ENCODE measurements around the gene GALNT6. TPM values are rescaled to one million over a fixed set of nuclear protein-coding genes. Genes with fewer than 3 reads are reported as not detected.
A peak's percentile ranks its signal among the peaks of the same experiment; 100 is the strongest.

GALNT6 gene
- total RNA-seq, 2 donors from 2014 or later, result 7.0 to 12.6 TPM

GRCh38 chr12:51386351-51386750 is 4.9 kb downstream of the GALNT6 start:
- H3K27me3 Mint-ChIP-seq, result no peaks in the 10 kb centered on the region

GRCh38 chr12:51383269-51383905 is 7.8 kb downstream of the GALNT6 start:
- Mint-ChIP-seq H3K27me3 (no peaks in the 10 kb centered on the region), H3K27ac (no peak overlapping the region), H3K4me3 (no peak overlapping the region), H3K4me1 (peaks cover 29% of the 10 kb centered on the region), H3K36me3 (ENCODE audit: low read depth) (peaks cover 10% of the 10 kb centered on the region)
- no peak for ATAC-seq
- DNase-seq, result no peak
- no peaks in the 10 kb centered on the region for H3K9me3 ChIP-seq (ENCODE audit: control insufficient read depth, low read length, poor library complexity, severe bottlenecking)

More at GRCh38 chr12:51386351-51386750, 4.9 kb downstream of the GALNT6 start:
- H3K9me3 ChIP-seq (ENCODE audit: control insufficient read depth, low read length, poor library complexity, severe bottlenecking), result no peaks in the 10 kb centered on the region
- no peak for ATAC-seq
- Mint-ChIP-seq H3K36me3 (ENCODE audit: low read depth) (peaks cover 10% of the 10 kb centered on the region), H3K27ac (peak overlapping the region; percentile 14), H3K4me1 (peaks cover 46% of the 10 kb centered on the region), H3K4me3 (no peak overlapping the region)
- no peak for DNase-seq

- H3K4me1 Mint-ChIP-seq, result peaks cover 29% of the 10 kb centered on the region
- H3K36me3 Mint-ChIP-seq (ENCODE audit: low read depth), result peaks cover 13% of the 10 kb centered on the region
- no peak for DNase-seq
- H3K4me3 Mint-ChIP-seq, result no peak overlapping the region
- no peak for ATAC-seq
- H3K27ac Mint-ChIP-seq, result peak overlapping the region; percentile 32
- no peaks in the 10 kb centered on the region for H3K27me3 Mint-ChIP-seq
- H3K9me3 ChIP-seq (ENCODE audit: control insufficient read depth, low read length, poor library complexity, severe bottlenecking), result no peaks in the 10 kb centered on the region
These were observed 9.0 kb downstream of the GALNT6 start for GRCh38 chr12:51382173-51382572.

- Mint-ChIP-seq H3K4me1 (peaks cover 27% of the 10 kb centered on the region), H3K27ac (peak overlapping the region; percentile 32), H3K4me3 (no peak overlapping the region), H3K27me3 (no peaks in the 10 kb centered on the region), H3K36me3 (ENCODE audit: low read depth) (peaks cover 13% of the 10 kb centered on the region)
- no peak for ATAC-seq
- H3K9me3 ChIP-seq (ENCODE audit: control insufficient read depth, low read length, poor library complexity, severe bottlenecking), result no peaks in the 10 kb centered on the region
- no peak for DNase-seq
These were observed 9.8 kb downstream of the GALNT6 start for GRCh38 chr12:51381226-51382079.

- ATAC-seq (no peak), DNase-seq (no peak)
- peaks cover 13% of the 10 kb centered on the region for H3K36me3 Mint-ChIP-seq (ENCODE audit: low read depth)
- H3K27ac Mint-ChIP-seq, result peak overlapping the region; percentile 32
- no peaks in the 10 kb centered on the region for H3K27me3 Mint-ChIP-seq
- H3K4me3 Mint-ChIP-seq, result no peak overlapping the region
- no peaks in the 10 kb centered on the region for H3K9me3 ChIP-seq (ENCODE audit: control insufficient read depth, low read length, poor library complexity, severe bottlenecking)
- H3K4me1 Mint-ChIP-seq, result peaks cover 28% of the 10 kb centered on the region
These were observed 11.6 kb downstream of the GALNT6 start for GRCh38 chr12:51379571-51379970.

- DNase-seq (no peak), ATAC-seq (no peak)
- Mint-ChIP-seq H3K27ac (no peak overlapping the region), H3K4me1 (peaks cover 22% of the 10 kb centered on the region), H3K36me3 (ENCODE audit: low read depth) (peaks cover 13% of the 10 kb centered on the region), H3K27me3 (no peaks in the 10 kb centered on the region), H3K4me3 (no peak overlapping the region)
- no peaks in the 10 kb centered on the region for H3K9me3 ChIP-seq (ENCODE audit: control insufficient read depth, low read length, poor library complexity, severe bottlenecking)
These were observed 12.5 kb downstream of the GALNT6 start for GRCh38 chr12:51378749-51379148.

GRCh38 chr12:51377099-51377984 is 13.9 kb downstream of the GALNT6 start:
- H3K36me3 Mint-ChIP-seq (ENCODE audit: low read depth), result peaks cover 9% of the 10 kb centered on the region
- H3K9me3 ChIP-seq (ENCODE audit: control insufficient read depth, low read length, poor library complexity, severe bottlenecking), result no peaks in the 10 kb centered on the region
- H3K27me3 Mint-ChIP-seq, result no peaks in the 10 kb centered on the region
- DNase-seq, result no peak
- H3K27ac Mint-ChIP-seq, result no peak overlapping the region
- H3K4me1 Mint-ChIP-seq, result peaks cover 19% of the 10 kb centered on the region
- ATAC-seq, result no peak
- no peak overlapping the region for H3K4me3 Mint-ChIP-seq

GRCh38 chr12:51374856-51375255 is 16.4 kb downstream of the GALNT6 start:
- Mint-ChIP-seq H3K36me3 (ENCODE audit: low read depth) (peaks cover 8% of the 10 kb centered on the region), H3K27me3 (no peaks in the 10 kb centered on the region), H3K27ac (peak overlapping the region; percentile 59), H3K4me3 (no peak overlapping the region), H3K4me1 (peaks cover 29% of the 10 kb centered on the region)
- ATAC-seq (no peak), DNase-seq (no peak)
- no peaks in the 10 kb centered on the region for H3K9me3 ChIP-seq (ENCODE audit: control insufficient read depth, low read length, poor library complexity, severe bottlenecking)

GRCh38 chr12:51374361-51374760 is 16.8 kb downstream of the GALNT6 start:
- Mint-ChIP-seq H3K4me1 (peaks cover 34% of the 10 kb centered on the region), H3K4me3 (no peak overlapping the region), H3K27me3 (no peaks in the 10 kb centered on the region), H3K36me3 (ENCODE audit: low read depth) (peaks cover 8% of the 10 kb centered on the region), H3K27ac (peak overlapping the region; percentile 41)
- ATAC-seq (no peak), DNase-seq (no peak)
- no peaks in the 10 kb centered on the region for H3K9me3 ChIP-seq (ENCODE audit: control insufficient read depth, low read length, poor library complexity, severe bottlenecking)

- H3K9me3 ChIP-seq (ENCODE audit: control insufficient read depth, low read length, poor library complexity, severe bottlenecking), result no peaks in the 10 kb centered on the region
- ATAC-seq, result no peak
- DNase-seq, result no peak
- H3K4me3 Mint-ChIP-seq, result no peak overlapping the region
- no peaks in the 10 kb centered on the region for H3K27me3 Mint-ChIP-seq
- H3K36me3 Mint-ChIP-seq (ENCODE audit: low read depth), result peaks cover 8% of the 10 kb centered on the region
- peaks cover 42% of the 10 kb centered on the region for H3K4me1 Mint-ChIP-seq
- H3K27ac Mint-ChIP-seq, result no peak overlapping the region
These were observed 18.0 kb downstream of the GALNT6 start for GRCh38 chr12:51373187-51373586.

- H3K9me3 ChIP-seq (ENCODE audit: control insufficient read depth, low read length, poor library complexity, severe bottlenecking), result no peaks in the 10 kb centered on the region
- Mint-ChIP-seq H3K27me3 (no peaks in the 10 kb centered on the region), H3K4me1 (peaks cover 36% of the 10 kb centered on the region), H3K4me3 (no peak overlapping the region), H3K36me3 (ENCODE audit: low read depth) (peaks cover 3% of the 10 kb centered on the region), H3K27ac (peak overlapping the region; percentile 93)
- ATAC-seq (no peak), DNase-seq (no peak)
These were observed 19.2 kb downstream of the GALNT6 start for GRCh38 chr12:51372021-51372420.

- H3K4me1 Mint-ChIP-seq, result peaks cover 36% of the 10 kb centered on the region
- peak overlapping the region; percentile 93 for H3K27ac Mint-ChIP-seq
- DNase-seq, result no peak
- peaks cover 3% of the 10 kb centered on the region for H3K36me3 Mint-ChIP-seq (ENCODE audit: low read depth)
- H3K27me3 Mint-ChIP-seq, result no peaks in the 10 kb centered on the region
- H3K4me3 Mint-ChIP-seq, result no peak overlapping the region
- H3K9me3 ChIP-seq (ENCODE audit: control insufficient read depth, low read length, poor library complexity, severe bottlenecking), result no peaks in the 10 kb centered on the region
- no peak for ATAC-seq
These were observed 19.8 kb downstream of the GALNT6 start for GRCh38 chr12:51371295-51371953.
